ENCODE data around the gene NT5E.

DNA sequence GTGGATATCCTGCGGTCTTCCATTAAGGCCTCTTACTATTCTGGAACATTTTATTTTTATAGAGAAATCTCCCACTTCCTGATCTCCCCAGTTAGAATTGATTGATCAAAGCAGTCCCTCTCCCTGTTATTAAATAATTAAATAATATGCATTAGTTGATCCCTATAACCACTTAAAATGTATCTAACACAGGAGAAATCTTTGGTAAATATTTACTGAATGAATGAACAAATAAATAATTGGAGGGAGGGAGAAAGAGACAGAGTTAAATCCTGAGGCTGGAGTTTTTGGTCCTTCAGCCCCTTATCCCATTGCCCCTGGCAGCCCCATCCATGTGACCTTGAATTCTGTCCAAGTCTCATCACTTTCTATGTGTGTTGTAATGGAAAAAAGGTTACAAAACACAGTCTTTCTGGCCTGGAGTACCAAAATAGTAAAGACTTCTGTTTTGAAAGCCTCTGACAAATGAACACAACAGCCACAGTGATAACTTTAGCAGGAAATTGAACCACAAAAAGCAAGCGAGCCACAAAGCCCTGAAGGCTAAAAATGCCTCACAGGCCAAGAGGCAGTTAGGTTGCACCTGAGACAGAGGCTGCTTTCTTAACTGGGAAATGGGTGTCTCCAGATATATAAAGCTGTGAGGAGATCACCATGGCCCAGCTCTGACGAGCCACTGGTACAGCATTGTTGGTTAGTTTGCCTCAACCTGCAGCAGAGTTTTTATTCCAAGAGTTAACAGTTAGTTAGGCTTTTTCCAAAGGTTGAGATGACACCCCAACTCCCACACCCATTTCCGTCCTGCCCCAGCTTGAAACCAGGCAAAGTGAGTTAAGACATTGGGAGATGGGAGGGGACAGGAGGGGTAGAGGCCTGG lies 11.3 kb downstream of the NT5E start:
- TF ChIP-seq, protein P1, sequence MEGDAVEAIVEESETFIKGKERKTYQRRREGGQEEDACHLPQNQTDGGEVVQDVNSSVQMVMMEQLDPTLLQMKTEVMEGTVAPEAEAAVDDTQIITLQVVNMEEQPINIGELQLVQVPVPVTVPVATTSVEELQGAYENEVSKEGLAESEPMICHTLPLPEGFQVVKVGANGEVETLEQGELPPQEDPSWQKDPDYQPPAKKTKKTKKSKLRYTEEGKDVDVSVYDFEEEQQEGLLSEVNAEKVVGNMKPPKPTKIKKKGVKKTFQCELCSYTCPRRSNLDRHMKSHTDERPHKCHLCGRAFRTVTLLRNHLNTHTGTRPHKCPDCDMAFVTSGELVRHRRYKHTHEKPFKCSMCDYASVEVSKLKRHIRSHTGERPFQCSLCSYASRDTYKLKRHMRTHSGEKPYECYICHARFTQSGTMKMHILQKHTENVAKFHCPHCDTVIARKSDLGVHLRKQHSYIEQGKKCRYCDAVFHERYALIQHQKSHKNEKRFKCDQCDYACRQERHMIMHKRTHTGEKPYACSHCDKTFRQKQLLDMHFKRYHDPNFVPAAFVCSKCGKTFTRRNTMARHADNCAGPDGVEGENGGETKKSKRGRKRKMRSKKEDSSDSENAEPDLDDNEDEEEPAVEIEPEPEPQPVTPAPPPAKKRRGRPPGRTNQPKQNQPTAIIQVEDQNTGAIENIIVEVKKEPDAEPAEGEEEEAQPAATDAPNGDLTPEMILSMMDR (IDR thresholded peaks at IDR 0.05; ENCODE audit: insufficient read depth, low read length, poor library complexity, severe bottlenecking) = no peak
- no peak for TF ChIP-seq EZH2phosphoT487 (conservative IDR thresholded peaks at IDR 0.05; ENCODE audit: low read length)
